Gastrocnemius medialis (tissue), 4 donors: ENCODE measurements around the gene ZIC1. TPM values are rescaled to one million over a fixed set of nuclear protein-coding genes. Genes with fewer than 3 reads are reported as not detected.

Experiments used
- ATAC-seq, 2 donors: fragments of 150-250 bp; one replicate each; pipeline ENCODE4 v1.9.1; 2016
- DNase-seq, 2 donors: peaks; one replicate each; pipeline ENCODE4 v3.0.0-alpha.2; 2019
- H3K27ac ChIP-seq, 4 donors: fragments of 200-600 bp; sonication (generic); 1 replicate in 1 of 4; 2 replicates in 3 of 4; pipeline ENCODE4 v1.5.1; 2016 to 2018; ENCODE audit warnings: mild to moderate bottlenecking in 2 of 4, moderate library complexity in 1 of 4
- H3K27me3 ChIP-seq, 3 donors: fragments of 200-600 bp; sonication (generic) in 2 of 3; 1 replicate in 1 of 3; 2 replicates in 2 of 3; pipeline versions ENCODE4 v1.5.1 to v1.6.0; 2016 to 2019; ENCODE audit warnings: mild to moderate bottlenecking in 1 of 3, moderate library complexity in 1 of 3
- H3K36me3 ChIP-seq, 2 donors: fragments of 200-600 bp; sonication (generic) in 1 of 2; one replicate each; pipeline ENCODE4 v1.5.1; 2017 to 2018
- H3K4me1 ChIP-seq, 2 donors: fragments of 200-600 bp; sonication (generic) in 1 of 2; one replicate each; pipeline ENCODE4 v1.5.1; 2016 to 2017; ENCODE audit warnings: mild to moderate bottlenecking in 2 of 2
- H3K4me3 ChIP-seq, 4 donors: fragments of 200-600 bp; sonication (generic) in 3 of 4; 1 replicate in 1 of 4; 2 replicates in 3 of 4; pipeline ENCODE4 v1.5.1; 2016 to 2019; ENCODE audit warnings: mild to moderate bottlenecking in 2 of 4
- H3K9me3 ChIP-seq, 3 donors: fragments of 200-600 bp; sonication (generic) in 2 of 3; 1 replicate in 1 of 3; 2 replicates in 2 of 3; pipeline ENCODE4 v1.5.1; 2016 to 2019
- CTCF ChIP-seq, 5 experiments: fragments of 450-650 bp in 3 of 5; fragments of 200-600 bp in 2 of 5; sonication (generic) in 2 of 5; IDR thresholded peaks in 4 of 5; conservative IDR thresholded peaks in 1 of 5; 1 replicate in 4 of 5; 2 replicates in 1 of 5; pipeline ENCODE4 v1.5.1; 2016 to 2019; ENCODE audit warnings: antibody characterized with exemption in 5 of 5, mild to moderate bottlenecking in 3 of 5, moderate library complexity in 3 of 5
- POLR2A ChIP-seq, 2 donors: fragments of 450-650 bp; IDR thresholded peaks; one replicate each; pipeline ENCODE4 v1.6.1; 2017; ENCODE audit warnings: antibody characterized with exemption in 2 of 2, mild to moderate bottlenecking in 2 of 2, moderate library complexity in 2 of 2
- in situ Hi-C, 4 donors: fragments of 200-750 bp; cut with MboI; loops; one replicate each; pipeline versions ENCODE4 v1.15.0 to v1.8.0; 2017; ENCODE audit warnings: low sequenced_read_pairs in 4 of 4
- intact Hi-C: fragments of 100-400 bp; cut with DNase I; formaldehyde crosslinking; loops from one replicate; pipeline ENCODE4 v1.15.1; 2023; ENCODE audit warnings: low total_unique reads
- total RNA-seq, 4 donors: library from RNA; depleted of rRNA; stranded (reverse); fragments of >200 nt; gene quantifications; one replicate each; pipeline versions ENCODE4 v1.1.0 to v1.2.3, GENCODE V29; 2016

Gene ZIC1
- 1 to 10 TPM; 3.3 to 5.2 (median 4.3) TPM for total RNA-seq

GRCh38 chr3:147409143-147410115, at the start of gene ZIC1:
Gene ZIC1 (plus strand): TSS chr3:147409365. CDS start chr3:147410113, 748 bp downstream.
- Histone ChIP-seq H3K36me3 (no peaks in the 10 kb centered on the region), H3K4me3 (peak within 1 kb of the TSS; percentile 66 to 83 (median 70)), H3K4me1 (peaks cover 8 to 22% of the 10 kb centered on the region in 2 donors), H3K9me3 (no peaks in the 10 kb centered on the region), H3K27ac (peak within 1 kb of the TSS; percentile 79 to 85 (median 82)), H3K27me3 (peaks cover 28 to 45% (median 35%) of the 10 kb centered on the region in 3 donors)
- peak; percentile 63 for ATAC-seq
- in situ Hi-C loops (no loop called here), intact Hi-C loops (loop anchor here (1.0 to 10.0 kb wide), 2 partner anchors 17 to 245 kb away; no protein-coding TSS in a partner anchor)
- peak; percentile 66 to 73 for TF ChIP-seq POLR2A (IDR thresholded peaks at IDR 0.05)
- TF ChIP-seq CTCF (IDR thresholded peaks at IDR 0.05 in 4 of 5, conservative IDR thresholded peaks at IDR 0.05 in 1 of 5), result no peak
- peak in 1 of 2 donors; percentile 72 for DNase-seq

- in situ Hi-C loops, result no loop called here
- Histone ChIP-seq H3K36me3 (no peaks in the 10 kb centered on the region), H3K27ac (no peak overlapping the region), H3K4me1 (peaks cover 0 to 3% of the 10 kb centered on the region in 2 donors), H3K27me3 (peaks cover 55 to 57% (median 56%) of the 10 kb centered on the region in 3 donors), H3K9me3 (no peaks in the 10 kb centered on the region), H3K4me3 (no peak overlapping the region)
- no peak for ATAC-seq
- TF ChIP-seq CTCF (IDR thresholded peaks at IDR 0.05 in 4 of 5, conservative IDR thresholded peaks at IDR 0.05 in 1 of 5), result no peak
- TF ChIP-seq POLR2A (IDR thresholded peaks at IDR 0.05), result no peak
- intact Hi-C loops, result no loop called here
- no peak for DNase-seq
Measured at GRCh38 chr3:147360051-147360439, 49.1 kb upstream of the ZIC1 start.

GRCh38 chr3:147360646-147361453, 48.3 kb upstream of the ZIC1 start:
- intact Hi-C loops (no loop called here), in situ Hi-C loops (no loop called here)
- Histone ChIP-seq H3K27me3 (peaks cover 48 to 55% (median 50%) of the 10 kb centered on the region in 3 donors), H3K36me3 (no peaks in the 10 kb centered on the region), H3K27ac (no peak overlapping the region), H3K4me1 (no peaks in the 10 kb centered on the region), H3K4me3 (no peak overlapping the region), H3K9me3 (no peaks in the 10 kb centered on the region)
- ATAC-seq (no peak), DNase-seq (no peak)
- TF ChIP-seq CTCF (IDR thresholded peaks at IDR 0.05 in 4 of 5, conservative IDR thresholded peaks at IDR 0.05 in 1 of 5) (no peak), POLR2A (IDR thresholded peaks at IDR 0.05) (no peak)

- peak in 1 of 2 donors; percentile 33 for DNase-seq
- Histone ChIP-seq H3K27ac (no peak overlapping the region), H3K36me3 (no peaks in the 10 kb centered on the region), H3K4me3 (no peak overlapping the region), H3K4me1 (no peaks in the 10 kb centered on the region), H3K9me3 (no peaks in the 10 kb centered on the region), H3K27me3 (peaks cover 45 to 50% (median 48%) of the 10 kb centered on the region in 3 donors)
- peak in 1 of 2 donors; percentile 60 for ATAC-seq
- TF ChIP-seq CTCF (IDR thresholded peaks at IDR 0.05 in 4 of 5, conservative IDR thresholded peaks at IDR 0.05 in 1 of 5) (peak; percentile 13 to 69 (median 55)), POLR2A (IDR thresholded peaks at IDR 0.05) (no peak)
- intact Hi-C loops (no loop called here), in situ Hi-C loops (no loop called here)
Measured at GRCh38 chr3:147361454-147362420, 47.4 kb upstream of the ZIC1 start.
